Stimulated activated CD8-positive, alpha-beta memory T cell treated with anti-CD3 and anti-CD28 coated beads, Interleukin-4, amount 100 ng/mL, for 24 hours (primary cell): ENCODE results near the gene PAX2.

Experiments used
- DNase-seq: peaks from one replicate; pipeline ENCODE4 v3.0.0-alpha.2; 2020; ENCODE audit warnings: low read depth

The PAX2 gene

DNA sequence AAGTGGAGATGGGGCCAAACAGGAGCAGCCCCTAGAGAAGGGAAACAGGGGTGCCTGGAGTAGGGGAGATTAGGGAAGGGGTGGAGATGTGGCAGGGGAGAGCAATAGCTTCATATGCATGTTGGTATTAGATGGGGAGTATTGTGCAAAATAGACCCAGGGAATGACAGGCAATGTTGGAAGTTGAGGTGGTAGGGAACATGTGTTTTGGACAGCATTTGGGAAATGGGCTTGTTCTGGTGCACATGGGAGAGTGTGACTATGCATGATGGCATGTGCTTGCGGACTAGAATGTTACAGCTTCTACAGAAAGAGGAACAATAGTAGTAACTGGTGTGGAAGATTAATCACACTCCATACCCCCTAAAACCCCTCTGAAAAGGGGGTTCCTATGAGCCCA lies 10.4 kb downstream of the PAX2 start:
- no peak for DNase-seq

DNA sequence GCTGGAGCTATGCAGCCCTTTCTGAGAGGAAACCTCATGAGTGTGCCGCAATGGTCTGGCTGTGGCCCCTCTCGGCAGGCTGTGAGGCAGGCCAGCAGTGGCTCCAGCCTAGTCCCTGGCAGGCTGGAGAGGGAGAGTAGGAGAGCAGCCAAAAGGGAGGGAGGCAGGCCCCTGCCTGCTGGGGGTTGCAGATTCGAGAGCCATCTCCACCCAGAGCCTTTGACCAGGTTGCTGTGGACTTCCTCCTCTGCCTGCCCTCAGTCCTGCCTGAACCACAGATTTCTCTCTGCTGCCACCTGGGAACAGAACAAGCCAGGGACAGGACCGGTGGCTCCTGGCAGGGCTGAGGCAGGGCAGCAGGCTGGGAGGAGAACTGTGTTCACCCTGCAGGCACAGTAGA lies 13.9 kb downstream of the PAX2 start:
- DNase-seq, result no peak

DNA sequence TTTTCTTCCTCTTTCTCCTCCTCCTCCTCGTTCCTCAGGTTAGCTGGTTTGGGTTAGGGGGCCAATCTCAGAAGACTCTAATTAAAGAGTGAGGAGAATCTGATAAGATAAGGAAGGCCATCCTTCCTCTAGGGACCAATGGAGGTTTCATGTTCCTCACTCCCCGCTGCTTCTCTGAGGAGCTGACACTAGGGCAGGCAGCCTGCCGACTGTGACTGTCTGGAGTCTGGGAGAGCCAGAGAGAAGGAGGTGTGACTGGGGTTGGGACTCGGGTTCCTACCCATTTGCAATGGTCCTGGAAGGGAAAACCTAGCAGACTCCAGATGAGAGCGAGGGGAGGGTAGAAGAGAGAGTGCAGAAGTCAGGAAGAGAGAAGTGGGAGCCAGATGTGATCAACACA lies 15.3 kb downstream of the PAX2 start:
- DNase-seq, result no peak

DNA sequence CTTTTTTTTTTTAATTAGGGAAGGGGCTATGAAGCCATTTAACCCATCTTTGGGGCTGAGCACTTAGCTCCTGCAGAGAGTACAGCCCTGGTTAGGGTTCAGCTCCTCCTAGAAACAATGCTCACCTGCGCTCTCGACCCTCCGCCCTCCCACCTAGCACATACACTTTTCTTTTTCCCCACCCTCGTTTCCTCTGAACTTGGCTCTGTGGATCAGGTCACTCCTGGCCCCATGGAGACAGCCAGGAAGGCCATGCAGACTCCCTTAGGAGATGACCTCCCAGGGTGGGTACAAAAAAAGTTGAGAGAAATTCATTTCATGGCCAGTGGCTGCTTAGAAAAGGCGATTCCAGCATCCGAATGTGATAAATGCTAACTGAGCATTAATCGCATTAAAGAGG lies 15.8 kb downstream of the PAX2 start:
- no peak for DNase-seq

DNA sequence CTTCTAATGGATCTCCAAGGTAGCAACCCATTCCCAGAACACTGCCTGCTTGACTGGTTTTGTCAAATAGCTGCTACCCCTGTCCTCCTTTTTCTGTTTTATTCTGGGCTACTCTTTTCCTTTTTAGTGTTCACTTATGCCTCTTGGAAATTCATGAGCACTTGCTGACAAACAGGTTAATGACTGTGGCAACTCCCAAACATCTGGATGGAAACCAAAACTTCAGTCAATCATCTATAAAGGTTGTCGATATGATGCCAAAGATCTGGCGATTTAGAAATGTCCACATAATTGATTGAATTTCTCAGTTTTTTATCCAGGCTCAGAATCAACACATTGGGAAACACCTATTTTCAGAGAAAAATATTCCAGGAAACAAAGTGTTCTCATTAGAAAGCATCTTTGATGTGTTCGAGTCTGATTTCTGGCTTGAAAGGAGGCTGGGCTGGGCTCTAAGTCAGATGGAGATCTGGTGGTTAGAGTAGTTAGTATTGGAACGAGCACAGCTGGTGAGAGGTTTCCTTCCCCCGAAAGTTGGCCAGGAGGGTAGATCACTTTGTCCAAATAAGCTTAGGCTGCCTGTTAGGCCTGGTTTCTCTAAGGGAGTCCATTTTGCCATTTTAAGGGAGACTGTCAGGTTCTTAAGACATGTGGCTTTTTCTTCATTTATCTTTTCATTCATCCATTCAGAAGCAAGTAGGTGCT lies 17.8 kb downstream of the PAX2 start:
- DNase-seq, result no peak

DNA sequence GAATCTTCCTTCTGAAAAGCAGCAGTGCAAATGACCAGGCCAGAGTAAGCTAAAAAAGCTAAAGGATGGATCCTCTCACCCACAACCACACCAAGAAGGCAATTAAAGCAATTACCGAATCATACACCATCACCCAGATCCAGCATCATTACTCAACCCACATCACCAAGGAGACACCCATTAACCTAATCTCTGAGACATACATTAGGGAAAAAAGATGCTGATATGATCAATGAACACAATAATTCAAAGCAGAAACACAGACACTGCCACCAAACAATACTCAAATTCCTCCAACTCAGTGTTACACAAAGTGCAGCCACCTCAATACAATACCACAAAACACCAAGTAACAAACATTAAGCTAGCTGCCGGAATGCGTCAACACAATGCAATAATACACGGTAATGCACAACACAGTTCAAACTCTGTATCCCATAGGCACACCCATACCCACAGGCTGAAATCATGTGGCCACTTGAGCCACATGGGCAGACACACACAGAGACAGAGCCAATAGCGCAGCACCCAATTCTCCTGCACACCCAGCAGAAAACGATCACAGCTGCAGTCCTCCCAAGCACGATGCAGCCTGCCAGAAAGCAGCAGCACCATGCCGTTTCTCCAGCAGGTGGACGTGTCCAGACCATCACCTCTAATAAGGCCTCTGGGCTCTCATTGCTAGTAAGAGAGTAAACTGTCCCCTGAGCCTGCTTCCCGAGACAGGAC lies 21.5 kb downstream of the PAX2 start:
- DNase-seq, result no peak

DNA sequence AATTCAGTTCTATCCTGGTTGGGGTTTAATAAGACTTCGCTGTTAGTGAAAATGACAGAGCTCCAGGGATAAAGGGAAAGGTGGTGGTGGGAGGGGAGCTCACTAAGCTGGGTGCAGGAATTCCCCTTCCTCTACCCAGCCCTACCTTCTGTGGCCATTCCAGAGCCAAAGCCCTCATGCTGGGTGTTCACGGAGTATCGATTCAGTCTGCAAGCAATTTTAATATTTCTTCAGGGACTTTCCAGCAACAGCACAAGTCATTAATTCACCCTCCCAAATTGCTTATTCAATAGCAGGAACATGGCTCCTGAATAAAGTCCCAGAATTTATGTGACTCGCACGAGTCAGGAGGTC lies 22.0 kb downstream of the PAX2 start:
- DNase-seq, result no peak

DNA sequence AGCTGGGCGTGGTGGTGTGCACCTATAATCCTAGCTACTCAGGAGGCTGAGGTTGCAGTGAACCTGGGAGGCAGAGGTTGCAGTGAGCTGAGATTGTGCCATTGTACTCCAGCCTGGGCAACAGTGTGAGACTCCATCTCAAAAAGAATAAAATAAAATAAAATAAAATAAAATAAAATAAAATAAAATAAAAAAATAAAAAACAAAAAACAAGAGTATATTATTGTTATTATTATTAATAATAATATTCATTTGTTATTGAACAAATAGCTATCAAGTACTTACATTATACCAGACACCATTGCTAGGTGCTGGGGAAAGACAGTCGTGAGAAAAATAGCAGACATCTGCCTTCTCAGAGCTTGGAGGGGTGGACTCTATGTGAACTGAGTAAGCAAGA lies 24.1 kb downstream of the PAX2 start:
- no peak for DNase-seq

DNA sequence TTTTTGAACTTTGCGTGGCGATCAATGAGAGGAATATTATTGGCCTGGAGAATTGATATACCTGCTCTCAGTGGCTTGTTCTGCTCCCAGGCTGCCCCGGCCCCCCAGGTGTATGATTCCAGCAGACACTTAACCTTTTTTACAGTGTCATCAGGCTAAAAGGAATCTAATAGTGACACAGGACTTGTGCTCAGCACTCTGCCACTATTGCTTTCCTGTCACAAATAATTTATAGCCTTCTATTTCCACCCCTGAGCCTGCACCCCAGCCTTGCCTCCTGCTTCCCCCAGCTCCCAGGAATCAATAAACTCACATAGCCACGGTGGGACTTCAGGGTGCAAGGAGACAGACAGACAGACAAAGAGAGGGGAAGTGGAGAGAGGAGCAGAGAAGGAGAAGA lies 28.3 kb downstream of the PAX2 start:
- DNase-seq, result no peak

DNA sequence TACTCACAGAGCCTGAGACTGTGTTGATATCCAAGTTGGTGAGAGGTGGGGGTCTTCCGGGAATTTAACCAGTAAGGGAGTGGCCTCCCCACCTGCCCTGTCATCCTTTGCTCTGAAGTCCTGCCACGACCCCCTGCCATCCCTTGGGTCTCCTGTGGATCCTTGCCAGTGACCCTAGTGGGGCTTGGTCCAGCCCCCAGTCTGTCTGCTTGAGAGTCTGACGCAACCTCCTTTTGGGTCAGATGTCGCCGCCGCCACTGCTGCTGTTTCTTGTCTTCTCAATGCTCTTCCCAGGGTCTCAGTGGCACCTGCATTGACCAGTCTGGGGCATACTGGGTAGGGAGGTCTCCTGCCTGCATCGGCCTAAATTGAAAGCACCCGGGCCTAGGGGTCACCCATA lies 28.8 kb downstream of the PAX2 start:
- no peak for DNase-seq

DNA sequence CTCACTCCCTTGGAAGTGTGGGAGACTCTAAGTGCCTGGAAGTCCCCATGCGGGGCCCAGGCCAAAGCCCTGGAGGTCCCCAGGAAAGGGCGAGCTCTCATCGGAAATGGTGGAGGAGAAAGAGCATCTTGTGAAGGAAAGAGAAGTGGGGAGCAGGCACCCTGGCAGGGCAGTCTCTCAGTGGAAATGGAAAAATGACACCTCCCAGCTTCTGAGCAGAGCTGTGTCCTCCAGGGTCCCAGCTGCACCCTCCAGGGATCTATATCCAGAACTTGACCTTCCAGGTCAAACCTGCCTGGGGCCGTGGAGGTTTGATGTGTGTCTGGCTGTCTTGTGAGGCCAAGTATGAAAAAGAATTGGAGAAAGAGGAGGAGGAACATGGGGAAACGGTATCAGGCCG lies 29.5 kb downstream of the PAX2 start:
- no peak for DNase-seq

DNA sequence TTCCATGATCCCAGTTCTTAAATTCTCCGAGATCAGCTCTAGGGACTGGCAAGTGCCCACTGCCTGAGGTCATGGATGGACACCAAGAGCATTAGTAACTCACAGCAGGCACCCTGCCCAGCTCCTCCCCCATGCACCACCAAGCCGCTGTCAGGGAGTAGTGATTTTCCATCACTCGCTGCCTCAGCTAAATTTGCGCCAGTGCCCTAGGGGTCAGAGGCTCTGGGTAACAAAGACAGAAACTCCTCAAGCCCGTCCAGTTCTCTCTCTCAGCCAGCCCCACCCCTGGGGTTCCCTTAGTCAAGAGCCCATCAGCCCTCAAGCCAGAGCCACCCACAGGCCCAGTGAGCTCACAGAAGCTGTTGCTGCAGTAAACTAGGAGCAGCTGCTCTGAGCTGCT lies 30.0 kb downstream of the PAX2 start:
- DNase-seq, result no peak

DNA sequence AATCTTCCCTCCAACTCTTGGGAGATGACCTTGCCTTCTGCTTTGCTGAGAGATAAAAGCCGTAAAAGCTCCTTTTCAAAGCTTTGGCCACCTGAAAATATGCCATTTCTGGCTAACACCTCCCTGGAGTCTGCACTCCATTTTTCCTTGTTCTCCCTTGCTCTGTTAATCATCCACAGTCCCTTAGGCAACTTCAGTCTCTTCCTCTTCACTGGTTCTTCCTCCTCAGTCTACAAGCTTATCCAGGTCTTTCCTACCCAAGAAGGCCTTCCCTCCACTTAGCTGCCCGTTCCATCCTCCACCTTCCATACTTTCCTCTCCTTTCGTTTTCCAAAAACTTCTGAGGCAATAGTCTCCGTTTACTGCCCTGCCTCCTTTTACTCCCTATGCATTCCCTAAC lies 30.5 kb downstream of the PAX2 start:
- no peak for DNase-seq

DNA sequence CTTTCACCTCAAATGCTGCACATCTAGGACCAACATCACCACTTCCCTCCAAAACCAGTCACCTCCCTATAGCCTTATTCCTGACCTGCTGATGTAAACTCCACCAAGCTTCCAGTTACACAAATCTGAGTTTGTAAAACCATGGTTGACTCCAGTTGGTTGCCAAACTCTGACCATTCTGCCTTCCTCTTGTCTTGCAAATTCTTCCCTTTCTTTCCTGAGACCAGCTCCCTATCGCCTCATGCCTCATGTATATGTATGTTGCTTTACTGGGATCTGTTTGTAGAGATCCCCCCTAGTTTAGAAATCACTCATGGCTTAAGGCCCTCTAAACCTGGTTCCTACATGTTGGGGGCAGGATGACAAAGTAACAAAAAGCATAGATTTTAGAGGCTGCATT lies 31.3 kb downstream of the PAX2 start:
- DNase-seq, result no peak

DNA sequence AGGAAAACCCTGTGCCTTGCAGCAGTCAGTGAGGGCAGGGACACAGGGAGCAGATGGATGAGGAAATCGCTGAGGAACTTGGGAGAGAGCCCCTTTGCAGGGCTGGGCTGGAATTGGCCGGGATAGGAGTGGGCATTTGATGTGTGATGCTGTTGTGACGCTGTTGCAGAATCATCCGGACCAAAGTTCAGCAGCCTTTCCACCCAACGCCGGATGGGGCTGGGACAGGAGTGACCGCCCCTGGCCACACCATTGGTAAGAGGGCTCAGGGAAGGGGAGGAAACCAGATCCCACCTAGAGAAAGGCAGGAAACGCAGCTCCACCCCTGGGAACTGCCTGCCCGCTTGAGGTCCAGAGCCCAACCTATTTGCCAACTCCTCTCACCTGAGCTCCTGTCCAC lies 33.9 kb downstream of the PAX2 start:
- no peak for DNase-seq

DNA sequence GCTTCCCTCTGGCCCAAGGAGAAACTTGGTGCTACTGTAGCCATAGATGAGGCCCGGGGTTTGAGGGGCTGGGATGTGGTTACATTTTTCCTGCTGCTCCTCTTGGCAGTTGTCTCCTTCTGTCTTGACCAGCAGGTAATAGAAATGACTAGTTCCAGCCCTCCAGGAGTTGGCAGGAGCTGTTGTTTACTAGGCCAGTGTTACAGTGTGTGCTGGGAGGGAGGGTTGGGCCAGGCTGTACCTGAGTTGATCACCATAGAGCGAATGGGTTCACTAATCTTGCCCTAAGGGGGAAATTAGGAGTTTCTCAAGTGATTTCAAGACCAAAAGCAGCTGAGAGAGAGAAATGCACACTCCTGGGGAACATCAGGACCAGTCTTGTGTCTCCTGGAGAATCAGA lies 34.9 kb downstream of the PAX2 start:
- no peak for DNase-seq

DNA sequence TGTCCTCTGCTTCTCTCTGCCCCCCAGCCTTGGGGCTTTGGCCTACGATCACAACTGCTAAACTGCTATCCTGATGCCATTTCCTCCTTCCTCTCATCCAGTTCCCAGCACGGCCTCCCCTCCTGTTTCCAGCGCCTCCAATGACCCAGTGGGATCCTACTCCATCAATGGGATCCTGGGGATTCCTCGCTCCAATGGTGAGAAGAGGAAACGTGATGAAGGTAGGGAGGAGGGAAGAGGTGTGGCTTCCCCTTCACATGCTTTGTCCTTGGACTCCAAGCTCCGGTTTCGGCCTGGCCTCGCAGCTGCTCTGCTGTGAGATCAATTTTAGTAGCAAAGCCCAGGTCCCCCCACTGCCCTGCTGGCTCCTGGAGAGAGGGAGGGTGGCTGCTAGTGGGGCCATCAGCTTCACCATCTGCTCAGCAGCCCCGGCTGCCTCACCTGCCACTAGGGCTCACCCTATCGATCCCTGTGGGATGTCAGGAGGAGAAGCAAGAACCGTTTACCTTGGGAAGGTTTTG lies 35.8 kb downstream of the PAX2 start:
- DNase-seq, result no peak

DNA sequence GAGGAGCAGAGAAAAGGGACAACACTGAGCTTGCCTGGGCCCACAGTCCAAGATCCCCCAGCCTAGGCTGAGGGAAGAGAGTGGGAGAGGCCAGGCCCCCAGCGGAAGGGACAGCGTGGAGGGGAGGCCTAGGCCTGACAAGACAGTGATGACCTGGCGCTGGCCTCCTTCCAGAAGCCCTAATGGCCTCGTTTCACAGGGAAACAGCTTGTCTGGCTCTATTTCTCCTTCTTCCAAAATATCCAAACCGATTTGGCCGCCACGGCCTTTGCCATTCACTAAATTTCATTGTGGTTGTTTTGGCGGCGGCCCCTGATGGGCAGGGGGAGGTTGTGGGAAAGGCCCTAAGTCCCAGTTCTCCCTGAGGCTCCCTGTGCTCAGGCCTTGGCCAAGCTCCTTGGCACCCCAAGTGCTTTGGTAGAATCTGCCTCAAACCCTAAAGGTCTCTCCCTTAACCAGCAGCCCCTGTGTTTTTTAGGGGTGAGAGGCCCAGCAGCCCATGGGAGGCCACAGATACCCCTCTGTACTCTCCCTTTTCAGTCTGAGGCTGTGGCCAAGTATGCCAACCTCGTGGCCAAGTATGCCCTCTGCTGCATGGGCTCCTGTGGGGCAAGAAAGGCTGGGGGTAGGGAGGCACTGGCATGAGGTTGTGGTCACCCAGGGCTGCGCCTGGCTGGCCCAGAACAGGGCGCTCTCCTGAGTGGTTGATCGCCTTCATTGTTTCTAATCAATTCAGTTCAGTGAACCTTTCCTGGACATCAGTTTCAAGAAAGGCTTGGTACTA lies 37.3 kb downstream of the PAX2 start:
- DNase-seq, result no peak

DNA sequence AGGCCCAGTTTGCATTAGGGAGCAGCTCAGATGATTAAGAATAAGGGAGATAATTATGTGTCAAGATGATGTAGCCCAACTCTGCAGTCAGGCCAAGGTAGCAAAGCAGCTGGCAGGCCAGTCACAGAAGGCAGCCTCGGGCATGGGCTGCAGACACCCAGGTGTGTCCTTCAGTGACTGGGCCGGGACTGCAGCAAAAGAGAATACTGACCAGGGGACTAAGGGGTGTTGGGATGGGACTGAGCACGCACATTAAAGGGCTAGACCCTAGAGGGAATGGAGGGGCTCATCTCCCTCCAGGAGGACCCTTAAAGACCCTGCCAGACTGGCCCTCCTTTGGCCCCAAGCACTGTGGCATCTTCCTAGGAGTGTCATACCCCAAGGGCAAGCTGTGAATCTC lies 38.7 kb downstream of the PAX2 start:
- no peak for DNase-seq

DNA sequence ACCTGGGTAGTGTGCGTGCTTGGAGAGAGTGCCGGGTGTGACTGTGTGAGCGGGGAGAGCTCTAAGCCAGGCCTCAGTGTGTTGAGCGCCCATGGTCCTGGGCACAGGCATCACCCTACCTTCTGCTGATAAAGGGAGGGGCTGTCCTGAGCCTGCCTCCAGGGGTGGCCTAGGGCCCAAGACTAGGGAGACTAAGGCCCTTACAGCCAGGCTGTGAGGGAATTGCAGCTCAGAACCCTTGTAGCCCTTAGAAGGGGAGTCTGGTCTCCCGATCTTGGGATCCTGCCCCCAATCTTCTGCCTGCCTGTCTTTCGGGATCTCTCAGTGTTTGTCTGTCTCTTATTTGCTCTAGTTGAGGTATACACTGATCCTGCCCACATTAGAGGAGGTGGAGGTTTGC lies 41.2 kb downstream of the PAX2 start:
- DNase-seq, result no peak

DNA sequence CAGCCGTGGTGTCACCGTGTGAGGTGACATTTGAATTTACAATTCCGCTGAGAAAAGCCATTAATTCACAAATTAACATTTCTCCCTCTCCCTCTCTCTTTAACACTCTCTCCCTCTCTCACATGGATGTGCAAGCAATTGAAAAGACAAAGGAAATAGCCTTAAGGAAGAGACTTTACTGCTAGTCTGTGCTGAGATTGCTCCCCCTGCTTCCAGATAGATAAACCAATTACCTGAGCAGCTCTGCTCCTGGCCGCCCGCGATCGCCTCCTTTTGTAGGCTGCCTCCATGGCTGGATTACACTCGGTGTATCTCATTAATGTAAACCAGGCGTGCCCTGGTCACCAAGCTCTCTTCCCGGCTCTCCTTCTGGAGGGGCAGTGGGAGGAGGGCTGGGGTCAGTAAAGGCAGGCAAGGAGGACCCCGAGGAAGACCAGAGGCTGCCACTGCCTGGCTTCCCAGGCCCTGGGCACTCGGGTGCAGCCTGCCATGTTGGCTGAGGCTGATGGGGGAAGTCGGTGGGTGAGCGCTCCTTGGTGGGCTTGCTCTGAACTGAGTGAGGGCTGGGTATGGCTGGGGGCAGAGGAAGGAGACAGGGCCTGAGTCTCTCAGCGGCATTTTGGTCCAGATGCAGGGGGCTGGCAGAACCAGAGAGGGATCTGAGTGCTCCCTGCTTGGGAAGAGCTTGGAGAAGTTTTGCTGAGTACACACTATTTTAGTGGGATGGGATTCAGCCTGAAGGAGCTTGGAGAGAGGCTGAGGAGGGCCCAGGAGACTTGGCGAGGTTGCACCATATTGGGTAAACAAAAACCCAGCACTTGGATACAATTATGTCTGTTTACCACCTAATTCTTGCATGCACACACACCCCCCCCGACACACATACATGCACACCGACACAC lies 42.9 kb downstream of the PAX2 start:
- DNase-seq, result no peak

DNA sequence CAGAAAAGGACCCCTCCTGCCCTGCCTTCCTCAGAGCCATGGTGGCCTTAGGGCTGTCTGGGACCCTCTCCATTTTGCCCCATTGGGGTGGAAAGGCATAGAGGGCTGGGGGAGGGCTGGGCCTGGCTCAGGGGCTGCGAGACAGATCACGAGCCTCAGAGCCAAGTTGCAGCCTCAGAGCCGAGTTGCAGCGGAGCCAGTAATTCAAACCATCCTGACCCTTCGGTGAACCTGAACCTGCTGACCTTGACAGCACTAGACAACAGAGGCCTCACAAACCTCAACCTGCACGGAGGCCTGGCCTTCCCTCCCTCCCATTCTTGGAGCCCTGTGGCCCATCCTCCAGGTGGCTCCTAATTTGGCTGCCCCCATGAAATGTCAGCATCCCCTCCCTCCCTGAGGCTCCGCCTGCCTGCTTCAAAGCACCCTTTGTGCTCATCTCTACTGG lies 45.4 kb downstream of the PAX2 start:
- DNase-seq, result no peak
